ENCODE data around the gene MDM2. TPM values are rescaled to one million over a fixed set of nuclear protein-coding genes. Genes with fewer than 3 reads are reported as not detected.
"Not testable (repeated sequence)": the region's sequence is repeated elsewhere in the genome, so short reads cannot be mapped to it uniquely, and the experiment has no call there.

Gene MDM2
- total and polyA plus RNA-seq, 10 of the 15 experiments (the other 5 are each of a cell fraction or from before 2014, with no cell fraction given): 48.2 to 174 (median 85.0) TPM

DNA sequence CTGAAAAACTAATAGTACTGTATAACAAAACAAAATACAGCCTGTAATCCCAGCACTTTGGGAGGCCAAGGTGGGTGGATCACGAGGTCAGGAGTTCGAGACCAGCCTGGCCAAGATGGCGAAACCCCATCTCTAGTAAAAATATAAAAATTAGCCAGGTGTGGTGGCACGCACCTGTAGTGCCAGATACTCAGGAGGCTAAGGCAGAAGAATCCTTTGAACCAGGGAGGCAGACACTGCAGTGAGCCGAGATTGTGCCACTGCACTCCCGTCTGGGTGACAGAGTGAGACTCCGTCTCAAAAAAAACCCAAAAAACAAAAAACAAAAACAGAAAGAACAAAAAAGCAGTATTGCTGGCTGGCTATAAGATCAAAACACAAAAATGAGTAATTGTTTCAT is 6.9 kb upstream of the MDM2 start:
- H3K36me3 ChIP-seq (ENCODE audit: control insufficient read depth in 2 of 2, insufficient read depth in 2 of 2, low read length in 1 of 2); H4K20me1 ChIP-seq (ENCODE audit: control insufficient read depth, insufficient read depth); H2AFZ ChIP-seq (ENCODE audit: control insufficient read depth, low read depth, low read length); H3K27me3 ChIP-seq (replicated peaks in 1 of 2; ENCODE audit: control insufficient read depth in 2 of 2, insufficient read depth in 2 of 2, low read length in 1 of 2); H3K9ac ChIP-seq (ENCODE audit: control insufficient read depth, insufficient read depth, low read length); H3K4me1 ChIP-seq (ENCODE audit: control insufficient read depth, insufficient read depth, low read length); H3K27ac ChIP-seq (ENCODE audit: control insufficient read depth, insufficient read depth); SMC1A ChIA-PET (ENCODE audit: uncharacterized antibody, unreplicated experiment); H3K4me2 ChIP-seq (ENCODE audit: control insufficient read depth, insufficient read depth); H3K9me3 ChIP-seq (replicated peaks; ENCODE audit: control insufficient read depth, insufficient read depth, low read length); POLR2A ChIA-PET; H3K79me2 ChIP-seq (ENCODE audit: control insufficient read depth, insufficient read depth, low read length); intact Hi-C loops (cut with micrococcal nuclease; ENCODE audit: unreplicated experiment); ATAC-seq; RAD21 ChIA-PET (ENCODE audit: unreplicated experiment); BruUV-seq (replicated peaks); in situ Hi-C loops (cut with MboI); CTCF ChIA-PET; DNase-seq (ENCODE audit: low read depth, low spot score); H3K4me3 ChIP-seq: not testable (repeated sequence)
- FAIRE-seq: peak; percentile 59
- 93% methylated on average over 7 of the region's 7 CpGs for WGBS (ENCODE audit: insufficient coverage, insufficient replicate concordance, low lambda C conversion rate, missing lambda C conversion rate)

DNA sequence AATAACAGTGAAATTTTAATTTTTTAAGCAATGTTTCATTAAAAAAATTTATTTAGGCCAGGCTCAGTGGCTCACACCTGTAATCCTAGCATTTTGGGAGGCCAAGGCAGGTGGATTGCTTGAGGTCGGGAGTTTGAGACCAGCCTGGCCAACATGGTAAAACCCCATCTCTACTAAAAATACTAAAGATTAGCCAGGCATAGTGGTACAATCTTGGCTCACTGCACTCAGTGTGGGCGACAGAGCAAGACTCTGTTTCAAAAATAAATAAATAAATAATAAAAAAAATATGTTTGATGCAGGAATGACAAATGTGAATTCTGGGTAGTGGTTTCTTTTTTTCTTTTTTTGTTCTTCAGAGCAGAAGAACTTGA is 5.6 kb upstream of the MDM2 start:
- FAIRE-seq; H3K36me3 ChIP-seq (ENCODE audit: control insufficient read depth in 2 of 2, insufficient read depth in 2 of 2, low read length in 1 of 2); POLR2A ChIA-PET; SMC1A ChIA-PET (ENCODE audit: uncharacterized antibody, unreplicated experiment); intact Hi-C loops (cut with micrococcal nuclease; ENCODE audit: unreplicated experiment); RAD21 ChIA-PET (ENCODE audit: unreplicated experiment); H3K9ac ChIP-seq (ENCODE audit: control insufficient read depth, insufficient read depth, low read length); in situ Hi-C loops (cut with MboI); H3K4me3 ChIP-seq; H3K79me2 ChIP-seq (ENCODE audit: control insufficient read depth, insufficient read depth, low read length); H3K27me3 ChIP-seq (replicated peaks in 1 of 2; ENCODE audit: control insufficient read depth in 2 of 2, insufficient read depth in 2 of 2, low read length in 1 of 2); H4K20me1 ChIP-seq (ENCODE audit: control insufficient read depth, insufficient read depth); H3K4me1 ChIP-seq (ENCODE audit: control insufficient read depth, insufficient read depth, low read length); BruUV-seq (replicated peaks); CTCF ChIA-PET; H3K9me3 ChIP-seq (replicated peaks; ENCODE audit: control insufficient read depth, insufficient read depth, low read length); DNase-seq (ENCODE audit: low read depth, low spot score): not testable (repeated sequence)
- H3K4me2 ChIP-seq (ENCODE audit: control insufficient read depth, insufficient read depth): peak overlapping the region; percentile 47
- H3K27ac ChIP-seq (ENCODE audit: control insufficient read depth, insufficient read depth): peak overlapping the region; percentile 37; the same call in 1 of the 2 replicates
- 0% methylated on average over 2 of the region's 2 CpGs for WGBS (ENCODE audit: insufficient coverage, insufficient replicate concordance, low lambda C conversion rate, missing lambda C conversion rate)
- ATAC-seq: peak; percentile 55
- peak overlapping the region; percentile 56 for H2AFZ ChIP-seq (ENCODE audit: control insufficient read depth, low read depth, low read length)

DNA sequence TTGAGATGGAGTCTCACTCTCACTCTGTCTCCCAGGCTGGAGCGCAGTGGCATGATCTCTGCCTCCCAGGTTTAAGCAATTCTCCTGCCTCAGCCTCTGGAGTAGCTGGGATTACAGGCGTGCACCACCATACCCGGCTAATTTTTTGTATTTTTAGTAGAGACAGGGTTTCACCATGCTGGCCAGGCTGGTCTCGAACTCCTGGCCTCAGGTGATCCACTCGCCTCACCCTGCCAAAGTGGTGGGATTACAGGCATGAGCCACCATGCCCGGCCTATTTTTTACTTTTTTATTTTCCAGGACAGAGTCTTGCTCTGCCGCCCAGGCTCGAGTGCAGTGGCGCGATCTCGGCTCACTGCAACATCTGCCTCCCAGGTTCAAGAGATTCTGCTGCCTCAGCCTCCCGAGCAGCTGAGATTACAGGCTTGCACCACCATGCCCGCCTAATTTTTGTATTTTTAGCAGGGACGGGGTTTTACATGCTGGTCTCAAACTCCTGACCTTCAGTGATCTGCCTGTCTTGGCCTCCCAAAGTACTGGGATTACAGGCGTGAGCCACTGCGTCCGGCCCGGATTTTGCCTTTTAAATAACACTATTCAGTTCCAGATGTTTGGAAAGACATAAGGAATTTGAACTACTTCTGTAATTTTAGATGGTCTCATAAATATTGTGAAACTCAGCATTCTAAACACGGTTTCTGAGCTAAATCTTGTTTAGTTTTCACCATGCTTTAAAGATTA is 4.9 kb upstream of the MDM2 start:
- 84% methylated on average over 19 of the region's 19 CpGs for whole genome bisulfite sequencing (ENCODE audit: insufficient coverage, insufficient replicate concordance, low lambda C conversion rate, missing lambda C conversion rate)
- H3K9me3 ChIP-seq (replicated peaks; ENCODE audit: control insufficient read depth, insufficient read depth, low read length); H3K4me1 ChIP-seq (ENCODE audit: control insufficient read depth, insufficient read depth, low read length); intact Hi-C loops (cut with micrococcal nuclease; ENCODE audit: unreplicated experiment); H3K9ac ChIP-seq (ENCODE audit: control insufficient read depth, insufficient read depth, low read length); BruUV-seq (replicated peaks); CTCF ChIA-PET; H2AFZ ChIP-seq (ENCODE audit: control insufficient read depth, low read depth, low read length); H3K79me2 ChIP-seq (ENCODE audit: control insufficient read depth, insufficient read depth, low read length); RAD21 ChIA-PET (ENCODE audit: unreplicated experiment); DNase-seq (ENCODE audit: low read depth, low spot score); ATAC-seq; H4K20me1 ChIP-seq (ENCODE audit: control insufficient read depth, insufficient read depth); H3K4me2 ChIP-seq (ENCODE audit: control insufficient read depth, insufficient read depth); H3K4me3 ChIP-seq; H3K36me3 ChIP-seq (ENCODE audit: control insufficient read depth in 2 of 2, insufficient read depth in 2 of 2, low read length in 1 of 2); H3K27me3 ChIP-seq (replicated peaks in 1 of 2; ENCODE audit: control insufficient read depth in 2 of 2, insufficient read depth in 2 of 2, low read length in 1 of 2); FAIRE-seq; in situ Hi-C loops (cut with MboI); H3K27ac ChIP-seq (ENCODE audit: control insufficient read depth, insufficient read depth): not testable (repeated sequence)
- ChIA-PET SMC1A (ENCODE audit: uncharacterized antibody, unreplicated experiment) (interaction anchor here (0.9 kb wide), 1 partner anchor 9 kb away, joined by 3 read pairs; no protein-coding TSS in a partner anchor), POLR2A (interaction anchor here (1.5 kb wide), 1 partner anchor 14 kb away, joined by 6 read pairs; no protein-coding TSS in a partner anchor)

All from GM12878 (cell line).